LNCaP clone FGC (cell line): ENCODE results near the gene ARHGEF16.

Experiments
- DNase-seq: peaks from one replicate; pipeline ENCODE4 v3.0.0-alpha.2; 2011; ENCODE audit warnings: low read depth
- H3K4me3 ChIP-seq: 2 replicates; pipeline ENCODE4 v1.5.1; 2011; ENCODE audit warnings: mild to moderate bottlenecking, low read depth, low read length, control low read depth
- CTCF ChIP-seq: IDR thresholded peaks from 2 replicates; pipeline ENCODE4 v1.5.1; 2012; ENCODE audit warnings: mild to moderate bottlenecking; ENCODE audit not compliant: control insufficient read depth, insufficient read depth; ENCODE audit errors: extremely low read depth

ARHGEF16 gene

DNA sequence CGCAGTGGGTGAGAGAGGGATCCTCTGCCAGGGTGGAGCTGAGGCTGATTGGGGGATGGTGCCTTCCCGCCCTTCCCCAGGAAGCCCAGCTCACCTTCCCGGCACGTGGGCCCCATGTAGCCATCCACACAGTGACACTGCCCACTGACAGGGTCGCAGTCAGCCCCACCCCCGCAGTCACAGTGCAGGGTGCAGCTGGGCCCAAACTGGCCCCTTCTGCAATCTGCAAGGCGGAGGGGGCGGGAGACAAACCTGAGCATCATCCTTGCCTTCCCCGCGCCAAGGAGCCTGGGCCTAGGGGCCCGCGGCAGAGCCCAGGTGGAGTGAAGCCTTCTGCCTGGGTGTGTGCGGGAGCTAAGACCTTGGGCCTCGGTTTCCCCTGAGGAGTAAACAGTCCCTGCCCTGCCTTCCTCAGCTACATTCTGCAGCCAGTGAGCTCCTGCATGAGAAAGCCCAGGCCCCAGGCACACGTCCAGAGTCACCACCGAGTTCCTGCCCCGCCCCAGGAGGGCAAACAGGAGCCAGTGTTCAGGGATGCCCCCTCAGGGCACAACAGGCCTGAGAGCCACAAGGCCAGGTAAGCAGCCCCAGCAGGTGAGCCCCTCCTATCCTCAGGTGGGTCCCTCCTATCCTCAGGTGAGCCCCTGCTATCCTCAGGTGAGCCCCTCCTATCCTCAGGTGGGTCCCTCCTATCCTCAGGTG lies 38.2 kb downstream of the ARHGEF16 start:
- H3K4me3 ChIP-seq: no peak overlapping the region
- no peak for DNase-seq
- TF ChIP-seq CTCF: no peak

DNA sequence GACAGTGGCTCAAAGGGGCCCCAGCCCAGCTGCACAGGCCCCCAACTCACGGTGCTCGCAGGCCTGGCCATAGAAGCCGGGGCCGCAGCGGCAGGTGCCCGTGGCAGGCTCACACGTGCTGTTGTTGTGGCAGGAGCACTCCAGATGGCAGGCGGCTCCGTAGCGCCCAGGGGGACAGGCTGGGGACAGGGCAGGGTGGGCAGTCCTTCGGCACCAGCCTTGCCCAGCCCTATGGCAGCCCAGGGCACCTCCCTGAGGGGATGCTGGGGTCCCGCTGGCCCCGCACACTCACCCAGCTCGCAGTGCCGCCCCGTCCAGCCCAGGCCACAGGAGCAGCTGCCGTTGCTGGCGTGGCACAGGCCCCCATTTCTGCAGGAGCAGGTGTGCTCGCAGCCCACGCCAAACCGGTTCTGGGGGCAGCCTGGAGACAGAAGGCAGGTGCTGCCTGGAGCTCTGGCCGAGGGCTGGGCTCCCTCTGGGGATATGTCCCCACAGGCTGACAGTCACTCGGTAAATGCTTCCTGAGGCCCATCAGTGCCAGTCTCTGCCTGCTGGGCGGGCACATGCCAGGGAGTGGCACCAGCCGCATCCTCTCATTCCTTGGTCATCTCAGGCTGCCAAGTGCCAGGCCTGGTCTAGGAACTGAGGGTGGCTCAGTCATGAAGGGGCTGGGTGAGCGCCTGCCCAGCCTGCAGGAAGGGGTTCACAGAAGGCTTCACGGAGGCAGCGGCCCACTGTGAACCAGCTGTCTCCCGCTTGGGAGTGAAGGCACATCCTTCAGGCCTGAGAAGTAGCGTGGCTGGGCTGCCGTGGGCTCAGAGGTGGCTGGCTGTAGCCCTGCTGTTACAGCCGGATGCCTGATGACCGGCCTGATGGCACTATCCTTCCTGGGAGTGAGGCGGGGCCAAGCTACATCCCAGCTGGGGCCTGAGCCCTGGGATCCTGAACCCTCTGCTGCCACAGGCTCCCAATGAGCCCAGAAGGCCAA lies 40.1 kb downstream of the ARHGEF16 start:
- TF ChIP-seq CTCF: no peak
- no peak overlapping the region for H3K4me3 ChIP-seq
- no peak for DNase-seq

DNA sequence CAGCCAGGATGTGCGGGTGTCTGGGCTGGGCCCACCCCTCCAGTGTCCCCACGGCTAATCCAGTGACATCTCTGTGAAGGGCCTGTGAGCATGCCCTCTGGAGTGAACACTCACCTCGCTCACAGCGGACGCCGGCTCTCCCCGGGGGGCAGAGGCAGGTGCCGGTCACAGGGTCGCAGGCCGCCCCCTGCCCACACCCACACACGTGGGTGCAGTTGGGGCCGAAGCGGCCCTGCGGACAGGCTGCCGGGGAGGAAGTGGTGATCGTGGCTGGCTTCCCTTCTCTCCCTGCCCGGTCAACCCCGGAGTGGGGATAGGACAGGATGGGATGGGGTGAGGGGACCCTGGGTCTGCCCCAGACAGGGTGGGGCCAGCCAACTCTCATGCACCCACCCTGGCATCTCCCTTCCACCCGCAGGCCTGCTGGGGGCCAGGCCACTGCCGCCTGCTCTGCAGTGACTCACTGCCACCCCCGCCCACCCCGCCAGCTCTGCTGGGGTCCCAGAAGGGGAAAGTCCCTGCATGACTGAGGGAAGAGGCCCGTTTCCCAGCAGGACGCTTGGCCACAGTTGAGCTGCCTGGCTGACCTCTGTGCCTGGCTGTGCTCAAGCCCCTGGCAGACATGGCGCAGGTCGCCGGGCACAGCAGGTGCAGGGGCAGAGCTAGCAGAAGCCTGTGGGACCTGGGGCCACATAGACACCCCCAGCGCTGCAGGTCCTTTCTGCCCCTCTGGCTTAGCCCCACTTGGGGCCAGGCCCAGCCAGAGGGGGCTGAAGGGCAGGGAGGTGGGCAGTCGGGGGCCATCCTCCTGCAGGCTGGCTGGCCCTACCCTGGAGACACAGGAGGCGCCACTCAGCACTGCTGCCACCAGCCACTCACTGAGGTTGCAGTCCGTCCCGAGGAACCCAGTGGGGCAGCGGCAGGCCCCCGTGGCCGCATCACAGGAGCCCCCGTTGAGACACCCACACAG lies 41.6 kb downstream of the ARHGEF16 start:
- no peak for DNase-seq
- TF ChIP-seq CTCF: no peak
- H3K4me3 ChIP-seq: no peak overlapping the region

DNA sequence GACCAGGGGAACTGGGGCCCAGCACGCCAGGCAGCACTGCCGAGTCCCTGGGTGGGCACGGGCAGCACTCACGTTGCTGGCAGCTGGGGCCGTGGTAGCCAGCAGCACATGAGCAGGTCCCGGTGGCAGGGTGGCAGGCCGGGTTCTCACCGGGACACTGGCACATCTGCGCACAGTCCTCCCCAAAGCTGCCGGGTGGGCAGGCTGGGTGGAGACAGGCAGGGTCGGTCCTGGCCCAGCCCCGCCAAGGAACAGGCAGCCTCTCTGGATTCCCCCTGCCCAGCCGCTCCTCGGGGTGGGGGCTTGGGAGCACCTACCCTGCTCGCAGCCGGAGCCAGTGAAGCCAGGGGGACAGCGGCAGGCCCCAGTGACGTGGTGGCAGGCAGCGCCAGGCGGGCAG lies 42.5 kb downstream of the ARHGEF16 start:
- no peak for DNase-seq
- TF ChIP-seq CTCF: no peak
- H3K4me3 ChIP-seq: no peak overlapping the region

DNA sequence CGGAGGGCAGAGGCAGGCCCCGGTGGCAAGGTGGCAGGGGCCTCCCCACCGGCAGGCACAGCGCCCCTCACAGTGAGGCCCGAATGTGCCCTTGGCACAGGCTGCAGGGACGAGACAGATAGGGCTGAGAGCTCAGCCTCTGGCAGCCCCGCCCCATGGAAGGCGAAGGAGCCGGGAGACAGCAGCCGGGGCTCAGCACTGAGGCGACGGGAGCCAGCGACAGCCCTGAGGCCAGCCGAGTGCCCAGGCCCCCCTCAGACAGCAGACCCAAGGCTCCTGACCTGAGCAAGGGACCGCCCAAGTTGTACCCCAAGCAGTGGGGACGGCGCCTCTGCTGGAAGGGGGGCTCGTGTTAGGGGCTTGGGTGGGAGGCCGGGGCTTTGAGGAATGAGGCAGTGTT lies 43.1 kb downstream of the ARHGEF16 start:
- DNase-seq: no peak
- TF ChIP-seq CTCF: no peak
- no peak overlapping the region for H3K4me3 ChIP-seq

- no peak for DNase-seq
- TF ChIP-seq CTCF: no peak
- H3K4me3 ChIP-seq: no peak overlapping the region
Observed at GRCh38 chr1:3498246-3498930, 43.9 kb downstream of the ARHGEF16 start.
